SK-N-SH (cell line): Measurements from ENCODE around the gene RALY. TPM values are rescaled to one million over a fixed set of nuclear protein-coding genes. Genes with fewer than 3 reads are reported as not detected.

Experiments
- CTCF ChIA-PET: fragments of 300-600, 350-600 bp; formaldehyde crosslinking; extraction: SDS; loops from one replicate; lab custom pipeline; 2021; lab: Yijun Ruan, JAX
- POLR2A ChIA-PET: fragments of 350-600 bp; sonication (Branson Sonifier 250); formaldehyde crosslinking; extraction: SDS; loops from one replicate; lab custom pipeline; 2020; ENCODE audit warnings: antibody characterized with exemption, inconsistent platforms; lab: Yijun Ruan, JAX
- DNase-seq: peaks from one replicate; pipeline ENCODE4 v3.0.0; 2012
- H2AFZ ChIP-seq: fragments of 200-600 bp; sonication (generic); 2 replicates; pipeline ENCODE4 v1.8.1; 2016; ENCODE audit warnings: antibody characterized with exemption, mild to moderate bottlenecking, low read depth
- H3F3A ChIP-seq: fragments of 200-600 bp; sonication (generic); replicated peaks from 2 replicates; pipeline ENCODE3; 2016; ENCODE audit warnings: antibody characterized with exemption, mild to moderate bottlenecking; ENCODE audit not compliant: insufficient read depth
- H3K27ac ChIP-seq, 2 experiments: fragments of 200-500 bp in 1 of 2; fragments of 200-600 bp in 1 of 2; sonication (Bioruptor generic) in 1 of 2; sonication (generic), shearing (Covaris generic) in 1 of 2; 2 replicates each; pipeline versions ENCODE4 v1.5.1 to v1.6.1; 2014 to 2016; ENCODE audit warnings: low read depth in 2 of 2, inconsistent platforms in 1 of 2, low read length in 1 of 2, mild to moderate bottlenecking in 1 of 2, mixed read lengths in 1 of 2
- H3K27me3 ChIP-seq: fragments of 200-600 bp; sonication (generic), shearing (Covaris generic); 2 replicates; pipeline ENCODE4 v1.6.1; 2016; ENCODE audit warnings: mixed run types; ENCODE audit not compliant: insufficient read depth
- H3K36me3 ChIP-seq, 2 experiments: fragments of 200-500 bp in 1 of 2; fragments of 200-600 bp in 1 of 2; sonication (Bioruptor generic) in 1 of 2; sonication (generic) in 1 of 2; replicated peaks in 1 of 2; 2 replicates each; pipeline versions ENCODE3 to v1.5.1; 2014 to 2016; ENCODE audit warnings: low read length in 1 of 2, mild to moderate bottlenecking in 1 of 2; ENCODE audit not compliant: insufficient read depth in 2 of 2, control insufficient read depth in 1 of 2
- H3K4me1 ChIP-seq, 2 experiments: fragments of 200-500 bp in 1 of 2; fragments of 200-600 bp in 1 of 2; sonication (Bioruptor generic) in 1 of 2; sonication (generic), shearing (Covaris generic) in 1 of 2; 2 replicates each; pipeline versions ENCODE4 v1.5.1 to v1.6.1; 2014 to 2016; ENCODE audit warnings: low read depth in 1 of 2, low read length in 1 of 2, mixed run types in 1 of 2; ENCODE audit not compliant: insufficient read depth in 2 of 2, control insufficient read depth in 1 of 2
- H3K4me2 ChIP-seq: fragments of 200-600 bp; sonication (generic), shearing (Covaris generic); 2 replicates; pipeline ENCODE4 v1.6.1; 2017; ENCODE audit warnings: mixed run types
- H3K4me3 ChIP-seq, 2 experiments: fragments of 200-500 bp in 1 of 2; fragments of 200-600 bp in 1 of 2; sonication (Bioruptor generic) in 1 of 2; sonication (generic), shearing (Covaris generic) in 1 of 2; 2 replicates each; pipeline versions ENCODE4 v1.5.1 to v1.8.1; 2014 to 2016; ENCODE audit warnings: low read depth in 2 of 2, inconsistent platforms in 1 of 2, low read length in 1 of 2, mild to moderate bottlenecking in 1 of 2, mixed read lengths in 1 of 2, moderate library complexity in 1 of 2
- H3K79me2 ChIP-seq: fragments of 200-600 bp; sonication (generic); 2 replicates; pipeline ENCODE4 v1.8.1; 2017; ENCODE audit warnings: mild to moderate bottlenecking; ENCODE audit not compliant: insufficient read depth
- H3K9ac ChIP-seq: fragments of 200-600 bp; sonication (generic); 2 replicates; pipeline ENCODE4 v1.6.1; 2017; ENCODE audit warnings: mixed run types
- H3K9me2 ChIP-seq: fragments of 200-600 bp; sonication (generic); 2 replicates; pipeline ENCODE4 v1.6.1; 2017; ENCODE audit warnings: mixed run types
- H3K9me3 ChIP-seq: fragments of 200-600 bp; sonication (generic); 2 replicates; pipeline ENCODE4 v1.6.1; 2017; ENCODE audit warnings: mixed run types, mild to moderate bottlenecking, moderate library complexity
- H4K20me1 ChIP-seq: fragments of 200-600 bp; sonication (generic); 2 replicates; pipeline ENCODE4 v1.6.1; 2017; ENCODE audit warnings: mild to moderate bottlenecking, mixed run types; ENCODE audit not compliant: insufficient read depth
- CHD2 ChIP-seq: fragments of 150-350 bp; IDR thresholded peaks from 2 replicates; pipeline ENCODE4 v1.6.1; 2018; ENCODE audit warnings: low read length; ENCODE audit not compliant: partially characterized antibody
- ELF1 ChIP-seq: IDR thresholded peaks from 2 replicates; pipeline ENCODE4 v1.4.0; 2012
- FOXJ3 ChIP-seq: sonication (generic); formaldehyde crosslinking; IDR thresholded peaks from 2 replicates; pipeline ENCODE4 v1.5.1; 2020; ENCODE audit warnings: mild to moderate bottlenecking, missing genetic modification reagents
- GABPA ChIP-seq: IDR thresholded peaks from 2 replicates; pipeline ENCODE4 v1.4.0; 2012; ENCODE audit warnings: low read depth, mild to moderate bottlenecking
- MXI1 ChIP-seq: IDR thresholded peaks from 2 replicates; pipeline ENCODE4 v1.6.1; 2012; ENCODE audit warnings: mild to moderate bottlenecking, low read depth, low read length, improper control_type of control experiment
- POLR2AphosphoS5 ChIP-seq: IDR thresholded peaks from 2 replicates; pipeline ENCODE4 v1.6.1; 2012; ENCODE audit warnings: low read depth, low read length
- RXRA ChIP-seq: IDR thresholded peaks from 2 replicates; pipeline ENCODE4 v1.4.0; 2012; ENCODE audit warnings: low read depth, mild to moderate bottlenecking, borderline replicate concordance
- TAF1 ChIP-seq: IDR thresholded peaks from 2 replicates; pipeline ENCODE4 v1.6.1; 2012; ENCODE audit warnings: low read depth, mild to moderate bottlenecking, low read length, moderate library complexity, borderline replicate concordance
- WGBS: methylation state at CpG from one replicate; pipeline ENCODE4 v1.1.6; 2017; ENCODE audit warnings: low lambda C conversion rate; 5-methylcytosine and 5-hydroxymethylcytosine counted together
- polyA plus RNA-seq, 3 experiments: library from polyadenylated mRNA; depleted of rRNA; stranded (reverse); fragments of >200 nt; gene quantifications; 2 replicates each; pipeline ENCODE4 v1.2.3, GENCODE V29; 2012
- TF ChIP-seq, protein P1 (sequence below): IDR thresholded peaks from 2 replicates; pipeline ENCODE4 v1.4.0; 2012; ENCODE audit warnings: low read depth, borderline replicate concordance
- TF ChIP-seq, protein P2 (sequence below): IDR thresholded peaks from 2 replicates; pipeline ENCODE4 v1.4.0; 2012; ENCODE audit warnings: low read depth, borderline replicate concordance
- TF ChIP-seq, protein P3 (sequence below): IDR thresholded peaks from 2 replicates; pipeline ENCODE4 v1.4.0; 2012; ENCODE audit warnings: low read depth
- TF ChIP-seq, protein P4 (sequence below): IDR thresholded peaks from 2 replicates; pipeline ENCODE4; 2012

RALY gene
- polyA plus RNA-seq, 1 of the 3 experiments (the other 2 are of a cell fraction), result 130 TPM

DNA sequence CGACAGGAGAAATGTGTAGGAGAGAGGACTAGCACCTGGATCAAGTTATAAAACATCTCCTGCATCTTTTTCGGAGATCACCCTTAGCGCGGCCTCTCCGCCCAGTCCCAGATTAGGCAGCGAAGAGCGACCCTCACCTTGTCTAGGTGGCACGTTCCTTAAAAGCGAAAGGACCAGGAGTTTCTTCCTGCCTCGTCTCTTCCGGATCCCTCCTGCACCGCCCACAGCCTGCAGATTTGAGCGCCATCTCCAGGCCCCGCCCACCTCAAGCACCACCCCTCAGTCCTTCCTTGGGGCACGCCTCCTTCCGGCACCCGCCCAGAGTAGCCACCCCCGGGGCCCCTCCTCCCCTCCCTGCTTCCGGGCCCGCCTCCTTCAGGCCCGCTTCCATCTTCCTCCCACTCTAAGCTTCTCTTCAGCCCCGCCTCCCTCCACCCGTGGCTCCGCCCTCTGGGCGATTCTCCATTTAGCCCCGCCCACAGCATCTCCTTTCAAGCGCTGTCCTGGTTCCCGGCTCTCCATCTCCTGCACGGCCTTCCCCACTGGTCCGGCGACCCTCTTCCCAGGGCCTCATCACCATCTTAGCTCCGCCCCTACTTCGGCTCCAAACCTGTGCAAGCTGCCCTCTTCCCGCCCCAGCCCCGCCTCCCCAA is 662 bp upstream of the RALY start:
- peak overlapping the region; percentile 96 for H3K4me2 ChIP-seq
- peak overlapping the region; percentile 88 to 89 for H3K4me3 ChIP-seq
- peaks cover 52% of the 10 kb centered on the region for H3K79me2 ChIP-seq
- CTCF ChIA-PET, result interaction anchor here (0.8 to 2.7 kb wide), 6 partner anchors 29 to 201 kb away, joined by 3 to 13 read pairs (median 4); no protein-coding TSS in a partner anchor
- H3F3A ChIP-seq, result peaks cover 8% of the 10 kb centered on the region
- no peaks in the 10 kb centered on the region for H3K27me3 ChIP-seq
- H4K20me1 ChIP-seq, result peaks cover 37% of the 10 kb centered on the region
- H3K9me2 ChIP-seq, result no peaks in the 10 kb centered on the region
- H3K36me3 ChIP-seq, result peaks cover 0 to 6% of the 10 kb centered on the region in 2 experiments
- H3K9ac ChIP-seq, result peak overlapping the region; percentile 99
- TF ChIP-seq MXI1 (peak; percentile 88), ELF1 (peak; percentile 84), TAF1 (peak; percentile 77), POLR2AphosphoS5 (peak; percentile 96), RXRA (no peak), FOXJ3 (CRISPR knock-in tag) (no peak), GABPA (peak; percentile 72), CHD2 (peak; percentile 41)
- TF ChIP-seq, protein P1, sequence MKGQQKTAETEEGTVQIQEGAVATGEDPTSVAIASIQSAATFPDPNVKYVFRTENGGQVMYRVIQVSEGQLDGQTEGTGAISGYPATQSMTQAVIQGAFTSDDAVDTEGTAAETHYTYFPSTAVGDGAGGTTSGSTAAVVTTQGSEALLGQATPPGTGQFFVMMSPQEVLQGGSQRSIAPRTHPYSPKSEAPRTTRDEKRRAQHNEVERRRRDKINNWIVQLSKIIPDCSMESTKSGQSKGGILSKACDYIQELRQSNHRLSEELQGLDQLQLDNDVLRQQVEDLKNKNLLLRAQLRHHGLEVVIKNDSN, result no peak
- TF ChIP-seq, protein P2, sequence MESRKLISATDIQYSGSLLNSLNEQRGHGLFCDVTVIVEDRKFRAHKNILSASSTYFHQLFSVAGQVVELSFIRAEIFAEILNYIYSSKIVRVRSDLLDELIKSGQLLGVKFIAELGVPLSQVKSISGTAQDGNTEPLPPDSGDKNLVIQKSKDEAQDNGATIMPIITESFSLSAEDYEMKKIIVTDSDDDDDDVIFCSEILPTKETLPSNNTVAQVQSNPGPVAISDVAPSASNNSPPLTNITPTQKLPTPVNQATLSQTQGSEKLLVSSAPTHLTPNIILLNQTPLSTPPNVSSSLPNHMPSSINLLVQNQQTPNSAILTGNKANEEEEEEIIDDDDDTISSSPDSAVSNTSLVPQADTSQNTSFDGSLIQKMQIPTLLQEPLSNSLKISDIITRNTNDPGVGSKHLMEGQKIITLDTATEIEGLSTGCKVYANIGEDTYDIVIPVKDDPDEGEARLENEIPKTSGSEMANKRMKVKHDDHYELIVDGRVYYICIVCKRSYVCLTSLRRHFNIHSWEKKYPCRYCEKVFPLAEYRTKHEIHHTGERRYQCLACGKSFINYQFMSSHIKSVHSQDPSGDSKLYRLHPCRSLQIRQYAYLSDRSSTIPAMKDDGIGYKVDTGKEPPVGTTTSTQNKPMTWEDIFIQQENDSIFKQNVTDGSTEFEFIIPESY, result no peak
- TF ChIP-seq, protein P3, sequence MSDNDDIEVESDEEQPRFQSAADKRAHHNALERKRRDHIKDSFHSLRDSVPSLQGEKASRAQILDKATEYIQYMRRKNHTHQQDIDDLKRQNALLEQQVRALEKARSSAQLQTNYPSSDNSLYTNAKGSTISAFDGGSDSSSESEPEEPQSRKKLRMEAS, result peak; percentile 69; the same call in 1 of the 2 replicates
- TF ChIP-seq, protein P4, sequence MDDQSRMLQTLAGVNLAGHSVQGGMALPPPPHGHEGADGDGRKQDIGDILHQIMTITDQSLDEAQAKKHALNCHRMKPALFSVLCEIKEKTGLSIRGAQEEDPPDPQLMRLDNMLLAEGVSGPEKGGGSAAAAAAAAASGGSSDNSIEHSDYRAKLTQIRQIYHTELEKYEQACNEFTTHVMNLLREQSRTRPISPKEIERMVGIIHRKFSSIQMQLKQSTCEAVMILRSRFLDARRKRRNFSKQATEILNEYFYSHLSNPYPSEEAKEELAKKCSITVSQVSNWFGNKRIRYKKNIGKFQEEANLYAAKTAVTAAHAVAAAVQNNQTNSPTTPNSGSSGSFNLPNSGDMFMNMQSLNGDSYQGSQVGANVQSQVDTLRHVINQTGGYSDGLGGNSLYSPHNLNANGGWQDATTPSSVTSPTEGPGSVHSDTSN, result peak; percentile 49; the same call in 1 of the 2 replicates
- TF ChIP-seq, all 33 proteins: peak for 8
- Histone ChIP-seq H2AFZ (peak overlapping the region; percentile 93), H3K4me1 (peaks cover 21 to 23% of the 10 kb centered on the region in 2 experiments; a peak in 3 of 4 replicates), H3K27ac (peak overlapping the region; percentile 94 to 96), H3K9me3 (no peaks in the 10 kb centered on the region)
- 1% methylated on average over 27 of the region's 35 CpGs for WGBS
- POLR2A ChIA-PET, result interaction anchor here (0.7 to 2.4 kb wide), 15 partner anchors 8 to 261 kb away, joined by 3 to 9 read pairs (median 3); partner anchors contain the start of genes EIF2S2 and ZNF341
- peak; percentile 96 for DNase-seq
